ENCODE data around the gene LRIT3. TPM values are rescaled to one million over a fixed set of nuclear protein-coding genes. Genes with fewer than 3 reads are reported as not detected.

The LRIT3 gene
- total and polyA plus RNA-seq, 2 of the 8 experiments (the other 6 are each of a cell fraction or from before 2014, with no cell fraction given): 0.11 TPM; not detected in 1

GRCh38 chr4:109916027-109916409, 68.1 kb downstream of the LRIT3 start (continued):
- TF ChIP-seq MAX (IDR thresholded peaks at IDR 0.05): no peak
- no peak for TF ChIP-seq PHF8 (conservative IDR thresholded peaks at IDR 0.05; ENCODE audit: low read depth, low read length)
- TF ChIP-seq MAFK (IDR thresholded peaks at IDR 0.05; ENCODE audit: low read depth, low read length): no peak
- no peak for TF ChIP-seq POU5F1 (IDR thresholded peaks at IDR 0.05; ENCODE audit: low read depth, low read length)

All from H1 (cell line).